ENCODE measurements around the gene UPK3BL1.
"Not testable (repeated sequence)": the region's sequence is repeated elsewhere in the genome, so short reads cannot be mapped to it uniquely, and the experiment has no call there.

GRCh38 chr7:102614873-102615272, 27.7 kb downstream of the UPK3BL1 start:
- TF ChIP-seq, protein P1, sequence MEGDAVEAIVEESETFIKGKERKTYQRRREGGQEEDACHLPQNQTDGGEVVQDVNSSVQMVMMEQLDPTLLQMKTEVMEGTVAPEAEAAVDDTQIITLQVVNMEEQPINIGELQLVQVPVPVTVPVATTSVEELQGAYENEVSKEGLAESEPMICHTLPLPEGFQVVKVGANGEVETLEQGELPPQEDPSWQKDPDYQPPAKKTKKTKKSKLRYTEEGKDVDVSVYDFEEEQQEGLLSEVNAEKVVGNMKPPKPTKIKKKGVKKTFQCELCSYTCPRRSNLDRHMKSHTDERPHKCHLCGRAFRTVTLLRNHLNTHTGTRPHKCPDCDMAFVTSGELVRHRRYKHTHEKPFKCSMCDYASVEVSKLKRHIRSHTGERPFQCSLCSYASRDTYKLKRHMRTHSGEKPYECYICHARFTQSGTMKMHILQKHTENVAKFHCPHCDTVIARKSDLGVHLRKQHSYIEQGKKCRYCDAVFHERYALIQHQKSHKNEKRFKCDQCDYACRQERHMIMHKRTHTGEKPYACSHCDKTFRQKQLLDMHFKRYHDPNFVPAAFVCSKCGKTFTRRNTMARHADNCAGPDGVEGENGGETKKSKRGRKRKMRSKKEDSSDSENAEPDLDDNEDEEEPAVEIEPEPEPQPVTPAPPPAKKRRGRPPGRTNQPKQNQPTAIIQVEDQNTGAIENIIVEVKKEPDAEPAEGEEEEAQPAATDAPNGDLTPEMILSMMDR (IDR thresholded peaks at IDR 0.05), result not testable (repeated sequence)
- TF ChIP-seq POLR2AphosphoS5, POLR2A (IDR thresholded peaks at IDR 0.05): not testable (repeated sequence)

All from prostate gland (tissue), 2 donors.